ENCODE measurements around the gene NCOA7.

- TF ChIP-seq CTCF (IDR thresholded peaks at IDR 0.05) (no peak), POLR2A (IDR thresholded peaks at IDR 0.05) (peak; percentile 86), EP300 (IDR thresholded peaks at IDR 0.05; ENCODE audit: low read depth) (no peak)
These were observed at the start of gene NCOA7 for GRCh38 chr6:125790358-125791150.
